ENCODE results near the gene OVOL1.

DNA sequence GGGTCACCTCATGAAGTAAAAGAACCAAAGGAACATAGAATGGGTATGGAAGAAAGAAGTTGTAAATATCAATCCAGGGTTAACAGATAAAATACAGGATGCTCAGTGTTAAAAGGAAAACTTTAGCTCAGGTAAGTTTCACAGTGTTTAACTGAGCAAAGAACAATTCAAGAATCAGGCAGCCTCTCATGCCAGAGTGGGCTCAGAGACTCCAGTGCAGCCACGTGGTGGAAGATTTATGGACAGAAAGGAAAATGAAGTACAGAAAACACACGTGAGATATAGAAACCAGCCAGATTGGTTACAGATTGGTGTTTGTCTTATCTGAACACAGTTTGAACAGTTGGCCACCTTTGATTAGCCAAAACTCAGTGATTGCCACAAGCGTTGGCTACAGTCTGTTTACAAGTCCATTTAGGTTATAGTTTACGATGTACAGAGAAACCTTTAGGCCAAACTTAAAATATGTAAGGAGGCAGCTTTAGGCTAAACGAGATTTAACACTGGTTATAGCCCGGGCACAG, 15.2 kb upstream of the OVOL1 start:
- TF ChIP-seq CTCF (IDR thresholded peaks at IDR 0.05) (no peak), POLR2A (IDR thresholded peaks at IDR 0.05) (no peak)

Measured in heart left ventricle (tissue), 13 donors.